Activated gamma-delta T cell treated with Interleukin-2 at 50 U/mL for 16 hours (primary cell): ENCODE results near the gene LRRC75A.
"Not testable (repeated sequence)": the region's sequence is repeated elsewhere in the genome, so short reads cannot be mapped to it uniquely, and the experiment has no call there.

ENCODE experiments used
- DNase-seq: peaks from one replicate; pipeline ENCODE4 v3.0.0-alpha.2; 2020

LRRC75A gene

GRCh38 chr17:16491703-16492612 is at the start of gene LRRC75A:
TSS of gene LRRC75A (minus strand) at chr17:16492193. CDS start at chr17:16491990, 203 bp downstream.
- DNase-seq: peak; percentile 38

GRCh38 chr17:16537130-16537458 is 45.1 kb upstream of the LRRC75A start:
- no peak for DNase-seq

GRCh38 chr17:16534236-16534635 is 42.2 kb upstream of the LRRC75A start:
- DNase-seq: no peak

- DNase-seq: no peak
Measured at GRCh38 chr17:16529906-16530305, 37.9 kb upstream of the LRRC75A start.

GRCh38 chr17:16527298-16527697 is 35.3 kb upstream of the LRRC75A start:
- no peak for DNase-seq

GRCh38 chr17:16525556-16525955 is 33.6 kb upstream of the LRRC75A start:
- not testable (repeated sequence) for DNase-seq

- DNase-seq: peak; percentile 58
Measured at GRCh38 chr17:16521070-16521727, 29.2 kb upstream of the LRRC75A start.

- no peak for DNase-seq
Measured at GRCh38 chr17:16519021-16519420, 27.0 kb upstream of the LRRC75A start.

- DNase-seq: no peak
Measured at GRCh38 chr17:16517477-16517876, 25.5 kb upstream of the LRRC75A start.

GRCh38 chr17:16516594-16517051 is 24.6 kb upstream of the LRRC75A start:
- DNase-seq: no peak

GRCh38 chr17:16515933-16516332 is 23.9 kb upstream of the LRRC75A start:
- no peak for DNase-seq

- no peak for DNase-seq
Measured at GRCh38 chr17:16513873-16514272, 21.9 kb upstream of the LRRC75A start.

- DNase-seq: no peak
Measured at GRCh38 chr17:16512011-16512410, 20.0 kb upstream of the LRRC75A start.

GRCh38 chr17:16511593-16511992 is 19.6 kb upstream of the LRRC75A start:
- no peak for DNase-seq

GRCh38 chr17:16507918-16508533 is 16.0 kb upstream of the LRRC75A start:
- no peak for DNase-seq

GRCh38 chr17:16506188-16506587 is 14.2 kb upstream of the LRRC75A start:
- no peak for DNase-seq

- DNase-seq: no peak
Measured at GRCh38 chr17:16504984-16505383, 13.0 kb upstream of the LRRC75A start.

- no peak for DNase-seq
Measured at GRCh38 chr17:16496820-16497489, 5.0 kb upstream of the LRRC75A start.

GRCh38 chr17:16495980-16496819 is 4.2 kb upstream of the LRRC75A start:
- no peak for DNase-seq

- DNase-seq: no peak
Measured at GRCh38 chr17:16495561-16495960, 3.6 kb upstream of the LRRC75A start.

GRCh38 chr17:16494059-16494458 is 2.1 kb upstream of the LRRC75A start:
- DNase-seq: no peak

- DNase-seq: no peak
Measured at GRCh38 chr17:16493531-16494046, 1.6 kb upstream of the LRRC75A start.
